Vagina (tissue), 2 donors: ENCODE data around the gene ERH.

Experiments
- CTCF ChIP-seq, 3 experiments: fragments of 450-650 bp in 2 of 3; fragments of 200-600 bp in 1 of 3; sonication (generic) in 1 of 3; IDR thresholded peaks; one replicate each; pipeline ENCODE4 v1.5.1; 2017 to 2019; ENCODE audit warnings: antibody characterized with exemption in 3 of 3, mild to moderate bottlenecking in 2 of 3, moderate library complexity in 2 of 3
- POLR2A ChIP-seq, 2 donors: fragments of 450-650 bp; IDR thresholded peaks; one replicate each; pipeline ENCODE4 v1.6.1; 2017; ENCODE audit warnings: antibody characterized with exemption in 2 of 2, mild to moderate bottlenecking in 2 of 2, moderate library complexity in 2 of 2
- POLR2AphosphoS5 ChIP-seq, 2 donors: sonication (generic); formaldehyde crosslinking; IDR thresholded peaks; one replicate each; pipeline ENCODE4 v1.9.0; 2017; ENCODE audit warnings: antibody characterized with exemption in 2 of 2, mild to moderate bottlenecking in 2 of 2, low read depth in 1 of 2; ENCODE audit not compliant: insufficient read depth in 1 of 2

DNA sequence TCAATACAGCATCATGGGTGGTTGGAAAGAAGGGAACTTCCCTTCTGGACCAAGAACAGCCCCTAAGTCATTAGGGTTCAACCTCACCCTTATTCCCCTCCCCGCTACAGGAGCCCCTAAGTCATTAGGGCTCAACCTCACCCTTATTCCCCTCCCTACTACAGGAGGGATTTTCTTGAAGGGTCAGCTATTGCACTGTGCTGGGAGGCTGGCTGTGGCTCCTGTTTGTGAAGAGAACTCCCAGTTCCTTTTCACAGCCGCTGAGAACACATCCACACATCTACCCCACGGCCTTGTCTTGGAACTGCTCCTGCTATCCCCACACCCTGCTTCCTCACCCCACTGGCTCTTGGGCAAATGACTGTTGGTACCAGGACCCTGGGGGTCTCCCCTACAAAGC is 44.9 kb downstream of the ERH start:
- no peak for TF ChIP-seq POLR2AphosphoS5 (IDR thresholded peaks at IDR 0.05; ENCODE audit: insufficient read depth in 1 of 2, low read depth in 1 of 2)
- TF ChIP-seq CTCF (IDR thresholded peaks at IDR 0.05): no peak
- no peak for TF ChIP-seq POLR2A (IDR thresholded peaks at IDR 0.05)
